Natural killer cell treated with Interleukin-12 subunit alpha and Interleukin-12 subunit beta and Interleukin-15 and Interleukin-18, amount 100 ng/mL, for 72 hours (primary cell): ENCODE data around the gene AQP11. TPM values are rescaled to one million over a fixed set of nuclear protein-coding genes. Genes with fewer than 3 reads are reported as not detected.
A peak's percentile ranks its signal among the peaks of the same experiment; 100 is the strongest.
"Not testable (repeated sequence)": the region's sequence is repeated elsewhere in the genome, so short reads cannot be mapped to it uniquely, and the experiment has no call there.

ENCODE experiments used
- ATAC-seq, 2 donors: fragments of 150-1000 bp; cut with Tn5 transposase in 1 of 2; sonication (Bioruptor Pico), chemical (Tn5 transposase) in 1 of 2; 2 replicates each; pipeline ENCODE4 v1.10.0; 2021
- DNase-seq: peaks from one replicate; pipeline ENCODE4 v3.0.0; 2022; ENCODE audit warnings: low spot score
- H3K27ac Mint-ChIP-seq, 2 donors: 1 replicate in 1 of 2; 2 replicates in 1 of 2; pipeline ENCODE4 v1.8.0; 2022; ENCODE audit warnings: mixed read lengths in 2 of 2, mild to moderate bottlenecking in 1 of 2, moderate library complexity in 1 of 2
- H3K27me3 Mint-ChIP-seq, 2 donors: 1 replicate in 1 of 2; 2 replicates in 1 of 2; pipeline ENCODE4 v1.8.0; 2022; ENCODE audit warnings: mixed read lengths in 2 of 2
- H3K36me3 Mint-ChIP-seq: one replicate; pipeline ENCODE4 v1.8.0; 2022; ENCODE audit warnings: mixed read lengths
- H3K4me1 Mint-ChIP-seq, 2 donors: 1 replicate in 1 of 2; 2 replicates in 1 of 2; pipeline ENCODE4 v1.8.0; 2022; ENCODE audit warnings: low read depth in 2 of 2, mixed read lengths in 2 of 2, mild to moderate bottlenecking in 1 of 2
- H3K4me3 Mint-ChIP-seq: one replicate; pipeline ENCODE4 v1.8.0; 2022; ENCODE audit warnings: mixed read lengths
- H3K9me3 Mint-ChIP-seq: 2 replicates; pipeline ENCODE4 v1.8.0; 2022; ENCODE audit warnings: mixed read lengths
- total RNA-seq, 2 donors: library from RNA; stranded (reverse); gene quantifications; one replicate each; pipeline ENCODE4 v1.2.3, GENCODE V29; 2022

The AQP11 gene
- total RNA-seq, 2 donors from 2014 or later = 0.17 to 0.20 TPM

DNA sequence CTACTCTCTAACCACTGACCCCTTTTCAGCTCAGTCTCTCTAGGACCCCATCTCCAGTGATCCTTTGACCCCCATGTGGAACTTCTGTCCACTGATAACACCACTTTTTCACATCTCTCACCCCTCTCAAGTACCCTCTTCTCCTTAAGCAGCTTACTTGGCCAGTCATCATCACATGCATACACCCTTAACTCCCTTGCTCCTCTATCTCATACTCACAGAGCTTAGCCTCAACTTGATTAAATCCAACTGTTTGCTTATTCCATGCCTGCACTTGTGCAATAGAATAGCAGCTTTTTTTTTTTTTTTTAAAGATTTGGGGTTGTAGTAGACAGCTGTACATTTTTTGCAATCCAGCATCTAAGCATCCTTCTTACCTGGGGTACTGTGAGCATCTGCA is 22.2 kb downstream of the AQP11 start:
- peaks cover 19% of the 10 kb centered on the region for H3K36me3 Mint-ChIP-seq

DNA sequence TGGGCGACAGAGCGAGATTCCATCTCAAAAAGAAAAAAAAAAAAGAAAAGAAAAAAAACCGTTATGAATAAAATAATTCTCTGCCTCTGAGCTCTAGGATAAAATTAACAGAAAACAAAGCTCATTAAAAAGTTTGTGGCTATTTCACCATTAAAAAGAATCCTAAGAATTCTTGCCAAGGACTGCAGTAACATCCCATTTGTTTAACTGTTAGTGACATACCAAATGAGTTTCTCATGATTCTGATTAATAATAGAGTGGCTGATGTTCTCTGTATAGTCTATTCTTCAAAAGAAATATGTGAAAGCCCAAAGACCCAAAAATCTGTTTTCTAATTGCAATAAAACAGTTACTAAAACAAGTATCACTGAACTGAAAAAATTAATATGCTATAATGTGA is 28.1 kb downstream of the AQP11 start:
- Mint-ChIP-seq H3K27ac (no peak overlapping the region), H3K9me3 (no peaks in the 10 kb centered on the region)

More for the DNA sequence above, 22.2 kb downstream of the AQP11 start:
- ATAC-seq = no peak
- Mint-ChIP-seq H3K9me3 (no peaks in the 10 kb centered on the region), H3K4me3 (no peak overlapping the region), H3K27me3 (no peaks in the 10 kb centered on the region), H3K27ac (peak overlapping the region in 1 of 2 donors; percentile 32), H3K4me1 (no peaks in the 10 kb centered on the region)
- DNase-seq = no peak

DNA sequence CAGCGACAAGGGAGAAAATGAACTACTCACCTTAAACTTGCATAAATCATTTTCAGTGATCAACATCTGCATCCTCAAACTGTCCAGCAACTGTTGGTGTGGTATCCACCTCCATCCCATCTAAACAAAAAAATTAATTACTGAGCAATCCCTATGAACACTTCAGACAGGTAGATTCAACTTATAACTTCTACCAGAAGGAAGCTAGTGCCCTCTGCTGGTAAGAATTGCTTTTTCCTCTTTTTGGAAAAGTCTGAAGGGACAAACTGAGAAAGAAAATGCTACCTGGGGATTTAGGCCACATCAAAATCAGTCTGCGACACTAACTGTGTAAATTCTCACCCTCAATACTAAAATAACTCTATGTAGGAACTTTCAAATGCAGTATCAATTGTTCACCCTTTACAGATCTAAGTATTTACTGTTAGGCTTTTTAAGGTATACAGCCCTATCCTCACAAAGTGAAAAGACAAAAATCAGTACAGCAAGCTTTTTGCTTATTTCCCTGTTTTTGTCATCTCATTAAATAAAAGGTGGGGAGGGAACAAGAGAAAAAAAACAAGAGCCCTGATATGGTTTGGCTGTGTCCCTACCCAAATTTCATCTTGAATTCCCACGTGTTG is 29.9 kb downstream of the AQP11 start:
- Mint-ChIP-seq H3K4me1 (no peaks in the 10 kb centered on the region), H3K27me3 (no peaks in the 10 kb centered on the region), H3K27ac (no peak overlapping the region), H3K9me3 (no peaks in the 10 kb centered on the region), H3K36me3 (peaks cover 20% of the 10 kb centered on the region), H3K4me3 (no peak overlapping the region)
- DNase-seq (no peak), ATAC-seq (no peak)

More for the DNA sequence above, 28.1 kb downstream of the AQP11 start:
- no peak for ATAC-seq
- no peak overlapping the region for H3K4me3 Mint-ChIP-seq
- H3K27me3 Mint-ChIP-seq = no peaks in the 10 kb centered on the region
- no peaks in the 10 kb centered on the region for H3K4me1 Mint-ChIP-seq
- H3K36me3 Mint-ChIP-seq = peaks cover 20% of the 10 kb centered on the region
- no peak for DNase-seq

DNA sequence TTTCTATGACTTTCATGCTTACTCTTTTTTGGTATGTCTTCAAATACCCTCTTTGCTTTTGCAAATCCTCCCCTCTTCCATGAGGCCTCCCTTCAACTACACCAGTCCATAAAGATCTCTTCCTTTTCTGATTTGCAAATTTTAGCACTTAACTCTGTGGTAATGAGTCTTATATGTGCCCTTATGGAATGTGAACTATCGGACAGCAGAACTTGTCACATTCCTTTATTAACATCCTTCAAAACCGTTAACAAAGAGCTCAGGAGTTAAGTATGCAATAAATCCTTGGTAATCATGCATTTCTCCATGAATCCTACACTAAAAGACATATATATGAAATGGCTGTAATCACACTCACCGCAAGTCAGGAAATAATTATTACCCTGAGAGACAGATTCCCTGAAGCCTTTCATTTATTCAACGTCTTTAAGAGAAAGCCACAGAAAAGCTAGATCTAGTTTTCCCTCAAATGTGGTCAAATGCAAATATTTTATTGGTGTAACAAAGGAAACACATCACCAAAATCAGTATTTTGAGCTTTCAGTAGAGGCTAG is 40.5 kb downstream of the AQP11 start:
- no peaks in the 10 kb centered on the region for H3K9me3 Mint-ChIP-seq
- H3K36me3 Mint-ChIP-seq = peaks cover 10% of the 10 kb centered on the region
- DNase-seq (no peak), ATAC-seq (peak in 1 of 2 donors; percentile 7)
- peaks cover 17 to 21% of the 10 kb centered on the region in 2 donors for H3K4me1 Mint-ChIP-seq
- peak overlapping the region; percentile 41 to 75 for H3K27ac Mint-ChIP-seq
- H3K27me3 Mint-ChIP-seq = no peaks in the 10 kb centered on the region
- peak overlapping the region; percentile 55 for H3K4me3 Mint-ChIP-seq

DNA sequence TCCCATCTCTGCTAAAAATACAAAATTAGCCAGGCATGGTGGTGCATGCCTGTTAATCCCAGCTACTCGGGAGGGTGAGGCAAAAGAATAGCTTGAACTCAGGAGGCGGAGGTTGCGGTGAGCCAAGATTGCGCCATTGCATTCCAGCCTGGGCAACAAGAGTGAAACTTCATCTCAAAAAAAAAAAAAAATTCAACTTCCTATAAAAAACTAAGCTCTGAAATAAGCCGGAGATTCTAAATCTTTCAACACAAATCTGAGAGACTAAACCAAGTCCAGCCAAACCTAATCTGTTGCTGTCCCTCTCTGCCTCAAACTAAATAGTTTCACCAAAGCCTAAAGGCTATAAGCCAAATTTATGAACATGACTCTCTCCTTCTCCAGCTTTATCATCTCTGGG is 44.2 kb downstream of the AQP11 start:
- H3K27ac Mint-ChIP-seq, ATAC-seq, DNase-seq, H3K27me3 Mint-ChIP-seq, H3K9me3 Mint-ChIP-seq: not testable (repeated sequence)
- H3K4me1 Mint-ChIP-seq = peaks cover 35 to 44% of the 10 kb centered on the region in 2 donors
- H3K4me3 Mint-ChIP-seq = peak overlapping the region; percentile 11
- H3K36me3 Mint-ChIP-seq = peaks cover 19% of the 10 kb centered on the region

- ATAC-seq (no peak), DNase-seq (no peak)
- H3K4me3 Mint-ChIP-seq = peak overlapping the region; percentile 98
- no peaks in the 10 kb centered on the region for H3K9me3 Mint-ChIP-seq
- H3K36me3 Mint-ChIP-seq = peaks cover 13% of the 10 kb centered on the region
- H3K27me3 Mint-ChIP-seq = no peaks in the 10 kb centered on the region
- peaks cover 25 to 28% of the 10 kb centered on the region in 2 donors for H3K4me1 Mint-ChIP-seq
- peak overlapping the region; percentile 93 to 94 for H3K27ac Mint-ChIP-seq
These were observed 47.1 kb downstream of the AQP11 start for GRCh38 chr11:77636731-77637344.

- H3K4me3 Mint-ChIP-seq = peak within 1 kb of the TSS; percentile 98
- ATAC-seq = peak; percentile 98 to 99
- H3K36me3 Mint-ChIP-seq = peaks cover 13% of the 10 kb centered on the region
- no peaks in the 10 kb centered on the region for H3K9me3 Mint-ChIP-seq
- peak within 1 kb of the TSS; percentile 93 to 94 for H3K27ac Mint-ChIP-seq
- no peaks in the 10 kb centered on the region for H3K27me3 Mint-ChIP-seq
- peak; percentile 89 for DNase-seq
- peaks cover 25 to 28% of the 10 kb centered on the region in 2 donors for H3K4me1 Mint-ChIP-seq
These were observed 47.8 kb downstream of the AQP11 start, which contains the start of gene CLNS1A for GRCh38 chr11:77637345-77638165. CLNS1A (minus strand) TSS chr11:77637794; CDS start chr11:77637714, 80 bp downstream.

GRCh38 chr11:77642228-77642627 is 52.5 kb downstream of the AQP11 start:
- no peak overlapping the region for H3K4me3 Mint-ChIP-seq
- no peak overlapping the region for H3K27ac Mint-ChIP-seq
- no peaks in the 10 kb centered on the region for H3K9me3 Mint-ChIP-seq
- peaks cover 6% of the 10 kb centered on the region in 2 donors for H3K4me1 Mint-ChIP-seq
- H3K36me3 Mint-ChIP-seq = no peaks in the 10 kb centered on the region
- no peak for ATAC-seq
- H3K27me3 Mint-ChIP-seq = peaks cover 2 to 5% of the 10 kb centered on the region in 2 donors
- DNase-seq = no peak

DNA sequence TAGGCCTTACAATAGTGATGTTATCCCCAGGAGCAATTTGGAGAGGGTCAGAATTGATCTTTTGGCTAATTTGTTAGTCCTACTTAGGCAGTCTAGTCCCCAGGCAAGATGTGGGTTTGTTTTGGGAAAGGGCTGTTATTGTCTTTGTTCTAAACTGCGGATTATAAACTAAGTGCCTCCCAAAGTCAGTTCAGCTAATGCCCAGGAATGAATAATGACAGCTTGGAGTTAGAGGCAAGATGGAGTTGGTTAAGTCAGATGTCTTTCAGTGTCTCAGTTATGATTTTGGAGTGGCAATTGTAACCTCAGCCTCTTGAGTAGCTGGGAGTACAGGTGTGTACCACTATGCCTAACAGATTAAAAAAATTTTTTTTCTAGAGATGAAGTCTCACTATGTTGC is 55.1 kb downstream of the AQP11 start:
- H3K36me3 Mint-ChIP-seq = no peaks in the 10 kb centered on the region
- no peak overlapping the region for H3K27ac Mint-ChIP-seq
- ATAC-seq (no peak), DNase-seq (no peak)
- H3K4me3 Mint-ChIP-seq = no peak overlapping the region
- no peaks in the 10 kb centered on the region for H3K4me1 Mint-ChIP-seq
- peaks cover 2 to 5% of the 10 kb centered on the region in 2 donors for H3K27me3 Mint-ChIP-seq
- H3K9me3 Mint-ChIP-seq = no peaks in the 10 kb centered on the region

DNA sequence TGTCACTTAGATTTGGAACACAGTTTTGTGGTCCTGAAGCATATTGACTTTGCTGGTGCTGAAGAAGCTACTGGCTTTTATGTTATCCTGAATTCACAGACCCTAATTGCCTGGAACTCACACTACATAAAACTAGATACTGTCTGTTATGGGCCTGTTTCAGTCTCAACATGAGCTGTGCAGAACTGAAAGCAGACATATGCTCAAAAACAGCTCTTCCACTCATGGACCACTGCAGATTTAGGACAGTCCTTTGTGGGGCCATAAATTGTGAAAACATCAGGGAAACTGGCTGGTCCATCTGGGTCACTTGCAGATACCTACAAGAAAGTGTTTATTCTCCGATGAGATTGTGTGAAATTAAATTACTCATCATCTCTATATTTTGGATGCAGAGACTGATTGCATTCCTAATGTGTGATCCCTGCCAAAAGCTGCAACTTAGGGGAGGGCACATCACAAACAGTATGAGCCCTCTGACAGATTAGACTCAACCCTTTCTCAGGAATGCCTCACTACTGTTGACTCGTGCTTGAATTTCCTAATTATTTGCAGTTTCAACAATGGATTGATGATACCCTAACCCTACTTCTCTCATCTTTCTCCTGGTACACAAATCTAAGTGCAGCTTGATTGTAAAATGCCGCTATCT is 58.0 kb downstream of the AQP11 start:
- no peaks in the 10 kb centered on the region for H3K4me1 Mint-ChIP-seq
- H3K27ac Mint-ChIP-seq = no peak overlapping the region
- H3K9me3 Mint-ChIP-seq = no peaks in the 10 kb centered on the region
- no peak overlapping the region for H3K4me3 Mint-ChIP-seq
- H3K36me3 Mint-ChIP-seq = no peaks in the 10 kb centered on the region
- H3K27me3 Mint-ChIP-seq = peaks cover 2 to 10% of the 10 kb centered on the region in 2 donors
- DNase-seq (no peak), ATAC-seq (no peak)

- Mint-ChIP-seq H3K27me3 (peaks cover 2 to 6% of the 10 kb centered on the region in 2 donors), H3K4me1 (no peaks in the 10 kb centered on the region), H3K36me3 (no peaks in the 10 kb centered on the region), H3K4me3 (no peak overlapping the region), H3K9me3 (no peaks in the 10 kb centered on the region), H3K27ac (no peak overlapping the region)
- no peak for ATAC-seq
- no peak for DNase-seq
These were observed 60.4 kb downstream of the AQP11 start for GRCh38 chr11:77650123-77650522.

DNA sequence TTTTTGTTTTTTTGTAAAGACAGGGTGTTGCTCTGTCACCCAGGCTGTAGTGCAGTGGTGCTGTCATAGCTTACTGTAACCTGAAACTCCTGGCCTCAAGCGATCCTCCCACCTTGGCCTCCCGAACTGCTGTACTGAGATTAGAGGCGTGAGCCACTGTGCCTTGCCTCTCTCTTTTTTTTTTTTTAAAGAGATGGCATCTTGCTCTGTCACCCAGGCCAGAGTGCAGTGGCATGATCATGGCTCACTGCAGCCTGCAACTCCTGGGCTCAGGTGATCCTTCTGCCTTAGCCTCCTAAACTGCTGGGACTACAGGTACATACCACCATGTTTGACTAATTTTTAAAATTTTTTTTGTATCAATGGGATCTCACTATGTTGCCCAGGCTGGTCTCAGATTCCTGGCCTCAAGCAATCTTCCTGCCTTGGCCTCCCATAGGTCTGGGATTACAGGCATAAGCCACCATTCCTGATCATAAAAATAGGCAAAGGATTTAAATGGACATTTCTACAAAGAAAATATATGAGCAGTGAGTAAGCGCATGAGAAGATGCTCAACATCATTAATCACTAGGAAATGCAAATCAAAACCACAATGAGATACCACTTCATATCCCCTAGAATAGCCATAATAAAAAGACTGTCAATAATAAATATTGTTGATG is 65.1 kb downstream of the AQP11 start:
- H3K36me3 Mint-ChIP-seq = no peaks in the 10 kb centered on the region
- DNase-seq (no peak), ATAC-seq (no peak)
- no peak overlapping the region for H3K4me3 Mint-ChIP-seq
- no peaks in the 10 kb centered on the region for H3K4me1 Mint-ChIP-seq
- H3K9me3 Mint-ChIP-seq = no peaks in the 10 kb centered on the region
- no peak overlapping the region for H3K27ac Mint-ChIP-seq
- H3K27me3 Mint-ChIP-seq = peaks cover 0 to 5% of the 10 kb centered on the region in 2 donors

DNA sequence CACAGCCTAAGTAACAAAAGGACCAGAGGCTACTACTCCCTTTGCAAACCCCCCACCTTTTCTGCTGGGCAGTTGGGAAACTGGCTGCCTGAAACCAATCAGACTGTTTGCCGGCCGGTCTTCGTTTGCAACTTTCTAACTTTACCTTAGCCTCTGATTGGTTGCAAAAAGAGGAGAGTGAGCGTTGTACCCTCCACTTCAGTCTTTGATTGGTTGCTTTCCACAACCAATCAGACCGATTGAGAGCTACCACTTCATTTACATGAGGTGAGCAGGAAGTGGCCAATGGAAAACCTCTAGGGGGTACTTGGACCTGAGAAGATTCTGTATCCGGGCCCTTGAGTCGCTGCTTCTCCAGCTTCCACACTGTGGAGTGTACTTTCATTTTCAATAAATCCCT is 66.6 kb downstream of the AQP11 start:
- H3K27me3 Mint-ChIP-seq = no peaks in the 10 kb centered on the region
- H3K27ac Mint-ChIP-seq = no peak overlapping the region
- no peak overlapping the region for H3K4me3 Mint-ChIP-seq
- DNase-seq (no peak), ATAC-seq (no peak)
- no peaks in the 10 kb centered on the region for H3K4me1 Mint-ChIP-seq
- H3K9me3 Mint-ChIP-seq = no peaks in the 10 kb centered on the region
- no peaks in the 10 kb centered on the region for H3K36me3 Mint-ChIP-seq
